Neural crest cell (in vitro differentiated cells): ENCODE measurements around the gene KIF22. TPM values are rescaled to one million over a fixed set of nuclear protein-coding genes. Genes with fewer than 3 reads are reported as not detected.

ENCODE experiments used
- DNase-seq: peaks from one replicate; pipeline ENCODE4 v3.0.0; 2021; ENCODE audit warnings: low read depth, mixed read lengths, low spot score
- H3K27ac Mint-ChIP-seq: one replicate; pipeline ENCODE4 v1.8.0; 2021; ENCODE audit warnings: mild to moderate bottlenecking, mixed read lengths; ENCODE audit not compliant: unreplicated experiment
- H3K27me3 Mint-ChIP-seq: 2 replicates; pipeline ENCODE4 v1.8.0; 2021; ENCODE audit warnings: low read depth, mild to moderate bottlenecking, mixed read lengths
- H3K36me3 Mint-ChIP-seq: 2 replicates; pipeline ENCODE4 v1.8.0; 2021; ENCODE audit warnings: low read depth, mild to moderate bottlenecking, mixed read lengths
- H3K4me1 Mint-ChIP-seq: 2 replicates; pipeline ENCODE4 v1.8.0; 2021; ENCODE audit warnings: mixed read lengths
- H3K4me3 Mint-ChIP-seq: one replicate; pipeline ENCODE4 v1.8.0; 2021; ENCODE audit warnings: mild to moderate bottlenecking, mixed read lengths
- H3K9me3 Mint-ChIP-seq: 2 replicates; pipeline ENCODE4 v1.8.0; 2021; ENCODE audit warnings: mixed read lengths
- total RNA-seq: library from RNA; stranded (reverse); gene quantifications from 2 replicates; pipeline ENCODE4 v1.2.1, GENCODE V29; 2021
- TF ChIP-seq, protein P1 (sequence below): fragments of 200-600 bp; sonication (generic); conservative IDR thresholded peaks from 2 replicates; pipeline ENCODE4 v1.5.0; 2021; ENCODE audit warnings: antibody characterized with exemption, mild to moderate bottlenecking

The KIF22 gene
- total RNA-seq, 1 donor from 2014 or later = 173 TPM

DNA sequence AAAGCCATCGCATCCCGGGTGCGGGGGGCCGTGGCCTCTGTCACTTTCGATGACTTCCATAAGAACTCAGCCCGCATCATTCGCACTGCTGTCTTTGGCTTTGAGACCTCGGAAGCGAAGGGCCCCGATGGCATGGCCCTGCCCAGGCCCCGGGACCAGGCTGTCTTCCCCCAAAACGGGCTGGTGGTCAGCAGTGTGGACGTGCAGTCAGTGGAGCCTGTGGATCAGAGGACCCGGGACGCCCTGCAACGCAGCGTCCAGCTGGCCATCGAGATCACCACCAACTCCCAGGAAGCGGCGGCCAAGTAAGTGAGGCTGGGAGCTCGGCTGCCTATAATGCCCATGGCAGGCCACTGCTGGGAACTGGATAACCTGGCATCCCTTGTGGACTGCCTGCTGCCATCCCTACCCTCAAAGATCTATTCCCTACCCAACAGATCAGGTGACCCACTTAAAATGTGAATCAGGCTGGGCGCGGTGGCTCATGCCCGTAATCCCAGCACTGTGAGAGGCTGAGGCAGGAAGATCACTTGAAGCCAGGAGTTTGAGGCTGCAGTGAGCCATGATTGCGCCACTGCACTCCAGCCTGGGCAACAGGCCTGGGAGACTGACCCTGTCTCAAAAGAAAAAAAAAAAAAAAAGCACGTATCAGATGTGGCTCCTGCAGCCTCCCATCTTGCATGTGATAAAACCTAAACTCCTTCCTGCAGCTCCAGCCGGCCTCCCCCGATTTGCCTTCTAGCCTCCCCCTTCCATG, 54.2 kb downstream of the KIF22 start:
- H3K27ac Mint-ChIP-seq = no peak overlapping the region
- H3K27me3 Mint-ChIP-seq = no peaks in the 10 kb centered on the region

DNA sequence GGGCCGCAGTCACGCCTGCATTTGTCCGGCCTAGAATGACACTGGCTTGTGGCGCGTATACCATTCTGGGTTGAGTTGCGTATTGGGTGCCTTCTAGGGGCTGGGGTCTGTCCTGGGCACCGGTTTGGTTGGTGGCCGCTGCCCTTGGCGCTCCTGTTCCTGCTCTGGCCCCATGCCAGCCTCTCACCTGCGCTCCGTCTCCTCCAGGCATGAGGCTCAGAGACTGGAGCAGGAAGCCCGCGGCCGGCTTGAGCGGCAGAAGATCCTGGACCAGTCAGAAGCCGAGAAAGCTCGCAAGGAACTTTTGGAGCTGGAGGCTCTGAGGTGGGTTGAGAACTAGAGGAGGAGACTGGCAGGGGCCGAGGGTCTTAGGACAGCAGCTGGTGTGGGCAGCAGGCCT, 55.1 kb downstream of the KIF22 start:
- no peak for DNase-seq
- Mint-ChIP-seq H3K9me3 (no peaks in the 10 kb centered on the region), H3K4me1 (no peaks in the 10 kb centered on the region), H3K27ac (no peak overlapping the region), H3K4me3 (no peak overlapping the region), H3K36me3 (no peaks in the 10 kb centered on the region), H3K27me3 (no peaks in the 10 kb centered on the region)
- TF ChIP-seq, protein P1, sequence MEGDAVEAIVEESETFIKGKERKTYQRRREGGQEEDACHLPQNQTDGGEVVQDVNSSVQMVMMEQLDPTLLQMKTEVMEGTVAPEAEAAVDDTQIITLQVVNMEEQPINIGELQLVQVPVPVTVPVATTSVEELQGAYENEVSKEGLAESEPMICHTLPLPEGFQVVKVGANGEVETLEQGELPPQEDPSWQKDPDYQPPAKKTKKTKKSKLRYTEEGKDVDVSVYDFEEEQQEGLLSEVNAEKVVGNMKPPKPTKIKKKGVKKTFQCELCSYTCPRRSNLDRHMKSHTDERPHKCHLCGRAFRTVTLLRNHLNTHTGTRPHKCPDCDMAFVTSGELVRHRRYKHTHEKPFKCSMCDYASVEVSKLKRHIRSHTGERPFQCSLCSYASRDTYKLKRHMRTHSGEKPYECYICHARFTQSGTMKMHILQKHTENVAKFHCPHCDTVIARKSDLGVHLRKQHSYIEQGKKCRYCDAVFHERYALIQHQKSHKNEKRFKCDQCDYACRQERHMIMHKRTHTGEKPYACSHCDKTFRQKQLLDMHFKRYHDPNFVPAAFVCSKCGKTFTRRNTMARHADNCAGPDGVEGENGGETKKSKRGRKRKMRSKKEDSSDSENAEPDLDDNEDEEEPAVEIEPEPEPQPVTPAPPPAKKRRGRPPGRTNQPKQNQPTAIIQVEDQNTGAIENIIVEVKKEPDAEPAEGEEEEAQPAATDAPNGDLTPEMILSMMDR = no peak

More for the DNA sequence above, 54.2 kb downstream of the KIF22 start:
- TF ChIP-seq, protein P1 = no peak
- Mint-ChIP-seq H3K4me3 (no peak overlapping the region), H3K9me3 (no peaks in the 10 kb centered on the region), H3K36me3 (no peaks in the 10 kb centered on the region), H3K4me1 (no peaks in the 10 kb centered on the region)
- DNase-seq = no peak

DNA sequence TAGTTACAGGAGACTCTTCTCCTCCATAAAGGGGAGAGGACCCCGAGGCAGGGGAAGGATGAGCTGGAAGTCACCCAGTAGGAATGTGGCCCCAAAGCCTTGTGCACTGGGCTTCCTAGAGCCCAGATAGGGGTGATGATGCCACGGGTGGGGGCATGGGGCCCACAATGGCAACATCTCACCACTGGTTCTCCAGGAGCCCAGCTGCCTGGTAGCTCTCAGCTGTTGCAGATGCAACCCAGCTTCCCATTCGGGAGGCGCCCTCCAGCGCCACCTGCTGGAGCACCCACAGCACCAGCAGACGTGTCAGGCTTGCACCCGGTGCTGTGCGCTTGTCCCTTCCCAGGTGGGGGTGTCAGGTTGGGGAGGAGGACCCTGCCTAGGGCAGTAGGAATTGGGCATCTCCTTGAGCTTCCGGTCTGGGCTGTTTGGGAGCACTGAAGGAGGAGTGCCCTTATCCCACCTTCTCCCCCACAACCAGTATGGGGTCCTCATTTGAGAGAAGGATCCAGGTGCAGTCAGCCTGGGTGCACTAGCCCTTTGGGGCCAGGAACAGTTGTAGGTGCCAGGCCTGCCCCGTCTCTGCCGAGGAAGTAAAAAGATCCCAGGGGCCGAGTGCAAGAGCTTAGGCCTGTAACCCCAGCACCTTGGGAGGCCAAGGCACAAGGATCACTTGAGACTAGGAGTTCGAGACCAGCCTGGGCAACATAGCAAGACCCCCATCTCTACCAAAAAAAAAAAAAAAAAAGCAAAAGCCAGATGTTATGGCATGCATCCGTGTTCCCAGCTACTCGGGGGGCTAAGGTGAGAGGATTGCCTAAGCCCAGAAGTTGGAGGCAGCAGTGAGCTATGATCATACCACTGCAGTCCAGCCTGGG, 58.1 kb downstream of the KIF22 start:
- DNase-seq = peak; percentile 61
- Mint-ChIP-seq H3K27me3 (no peaks in the 10 kb centered on the region), H3K4me3 (no peak overlapping the region), H3K36me3 (no peaks in the 10 kb centered on the region), H3K27ac (no peak overlapping the region), H3K9me3 (no peaks in the 10 kb centered on the region), H3K4me1 (no peaks in the 10 kb centered on the region)
- TF ChIP-seq, protein P1 = peak; percentile 68

DNA sequence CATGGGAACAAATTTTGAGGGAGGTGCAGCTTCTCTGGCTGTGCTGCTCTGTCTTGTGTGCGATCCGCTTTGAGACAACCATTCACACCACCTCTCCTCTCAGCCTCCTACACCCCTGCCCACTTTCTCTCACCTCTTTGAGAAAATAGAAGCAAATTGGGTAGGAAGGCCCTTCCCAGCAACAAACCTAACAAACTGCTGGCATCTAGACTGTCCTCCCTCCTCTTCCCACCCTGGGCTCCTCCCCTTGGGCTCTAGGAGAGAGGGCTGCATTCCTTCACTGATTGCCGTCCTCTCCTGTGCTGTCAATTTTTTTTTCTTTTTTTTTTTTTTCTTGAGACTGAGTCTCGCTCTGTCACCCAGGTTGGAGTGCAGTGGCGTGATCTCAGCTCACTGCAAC, 59.0 kb downstream of the KIF22 start:
- Mint-ChIP-seq H3K36me3 (no peaks in the 10 kb centered on the region), H3K27ac (no peak overlapping the region), H3K4me3 (no peak overlapping the region), H3K27me3 (no peaks in the 10 kb centered on the region), H3K9me3 (no peaks in the 10 kb centered on the region), H3K4me1 (no peaks in the 10 kb centered on the region)
- TF ChIP-seq, protein P1 = no peak
- no peak for DNase-seq

DNA sequence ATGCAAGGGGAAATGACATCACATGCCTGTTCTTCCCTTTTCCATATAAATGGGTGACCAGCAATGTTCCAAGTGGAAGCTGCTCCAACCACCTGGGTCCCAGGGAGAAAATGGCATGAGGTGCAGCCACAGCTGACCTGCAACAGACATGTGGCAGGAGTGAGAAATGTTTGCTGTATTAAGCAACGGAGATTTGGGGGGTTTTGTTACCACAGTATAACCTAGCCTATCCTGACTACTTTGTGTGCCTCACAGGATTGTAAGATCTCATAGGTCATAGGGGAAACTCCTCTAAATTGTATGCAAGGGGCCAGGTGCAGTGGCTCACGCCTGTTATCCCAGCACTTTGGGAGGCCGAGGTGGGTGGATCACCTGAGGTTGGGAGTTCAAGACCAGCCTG, 60.4 kb downstream of the KIF22 start:
- Mint-ChIP-seq H3K4me1 (no peaks in the 10 kb centered on the region), H3K4me3 (no peak overlapping the region), H3K27me3 (no peaks in the 10 kb centered on the region), H3K27ac (no peak overlapping the region), H3K9me3 (no peaks in the 10 kb centered on the region), H3K36me3 (no peaks in the 10 kb centered on the region)
- DNase-seq = no peak
- TF ChIP-seq, protein P1 = no peak
